Upper lobe of right lung (tissue), 1 donor: ENCODE data around the gene IP6K3. TPM values are rescaled to one million over a fixed set of nuclear protein-coding genes. Genes with fewer than 3 reads are reported as not detected.

Experiments used
- ATAC-seq: fragments of 200-7000 bp; cut with Tn5 transposase; one replicate; pipeline ENCODE4 v1.9.1; 2020; ENCODE audit warnings: mild to moderate bottlenecking, moderate library complexity
- DNase-seq: peaks from one replicate; pipeline ENCODE4 v3.0.0-alpha.2; 2020
- H3K27ac ChIP-seq: fragments of 200-600 bp; one replicate; pipeline ENCODE4 v1.8.0; 2022
- H3K27me3 ChIP-seq: fragments of 200-600 bp; one replicate; pipeline ENCODE4 v1.8.0; 2022; ENCODE audit warnings: mild to moderate bottlenecking
- H3K36me3 ChIP-seq: fragments of 200-600 bp; one replicate; pipeline ENCODE4 v1.8.0; 2022
- H3K4me1 ChIP-seq: fragments of 200-600 bp; one replicate; pipeline ENCODE4 v1.8.0; 2022
- H3K4me3 ChIP-seq: fragments of 200-600 bp; one replicate; pipeline ENCODE4 v1.8.0; 2022; ENCODE audit warnings: mild to moderate bottlenecking
- H3K9me3 ChIP-seq: fragments of 200-600 bp; one replicate; pipeline ENCODE4 v1.8.0; 2022
- intact Hi-C: fragments of 100-400 bp; cut with DNase I; formaldehyde crosslinking; loops from one replicate; pipeline ENCODE4 v1.11.0; 2022
- total RNA-seq: library from RNA; stranded (reverse); fragmentation: NEBNext Ultra II Directional; extraction: Animal tissue kit (Norgen Biotek cat#: 25700); gene quantifications from one replicate; pipeline ENCODE4 v1.2.1, GENCODE V29; 2021
- TF ChIP-seq, protein P1 (sequence below): fragments of 200-600 bp; IDR thresholded peaks from one replicate; pipeline ENCODE4 v1.8.0; 2022; ENCODE audit warnings: antibody characterized with exemption
- donor health status: DM: no; HTN: yes; CAD: no; lungs with severe emphysema.

Gene IP6K3
- total RNA-seq, 1 donor from 2014 or later, result 4.6 TPM

- DNase-seq (no peak), ATAC-seq (peak; percentile 16)
- Histone ChIP-seq H3K9me3 (no peaks in the 10 kb centered on the region), H3K4me1 (peaks cover 11% of the 10 kb centered on the region), H3K27ac (peak overlapping the region; percentile 84), H3K36me3 (no peaks in the 10 kb centered on the region), H3K27me3 (no peaks in the 10 kb centered on the region), H3K4me3 (peak overlapping the region; percentile 48)
- intact Hi-C loops, result no loop called here
- TF ChIP-seq, protein P1, sequence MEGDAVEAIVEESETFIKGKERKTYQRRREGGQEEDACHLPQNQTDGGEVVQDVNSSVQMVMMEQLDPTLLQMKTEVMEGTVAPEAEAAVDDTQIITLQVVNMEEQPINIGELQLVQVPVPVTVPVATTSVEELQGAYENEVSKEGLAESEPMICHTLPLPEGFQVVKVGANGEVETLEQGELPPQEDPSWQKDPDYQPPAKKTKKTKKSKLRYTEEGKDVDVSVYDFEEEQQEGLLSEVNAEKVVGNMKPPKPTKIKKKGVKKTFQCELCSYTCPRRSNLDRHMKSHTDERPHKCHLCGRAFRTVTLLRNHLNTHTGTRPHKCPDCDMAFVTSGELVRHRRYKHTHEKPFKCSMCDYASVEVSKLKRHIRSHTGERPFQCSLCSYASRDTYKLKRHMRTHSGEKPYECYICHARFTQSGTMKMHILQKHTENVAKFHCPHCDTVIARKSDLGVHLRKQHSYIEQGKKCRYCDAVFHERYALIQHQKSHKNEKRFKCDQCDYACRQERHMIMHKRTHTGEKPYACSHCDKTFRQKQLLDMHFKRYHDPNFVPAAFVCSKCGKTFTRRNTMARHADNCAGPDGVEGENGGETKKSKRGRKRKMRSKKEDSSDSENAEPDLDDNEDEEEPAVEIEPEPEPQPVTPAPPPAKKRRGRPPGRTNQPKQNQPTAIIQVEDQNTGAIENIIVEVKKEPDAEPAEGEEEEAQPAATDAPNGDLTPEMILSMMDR, result no peak
These were observed 587 bp downstream of the IP6K3 start for GRCh38 chr6:33746036-33746600.

DNA sequence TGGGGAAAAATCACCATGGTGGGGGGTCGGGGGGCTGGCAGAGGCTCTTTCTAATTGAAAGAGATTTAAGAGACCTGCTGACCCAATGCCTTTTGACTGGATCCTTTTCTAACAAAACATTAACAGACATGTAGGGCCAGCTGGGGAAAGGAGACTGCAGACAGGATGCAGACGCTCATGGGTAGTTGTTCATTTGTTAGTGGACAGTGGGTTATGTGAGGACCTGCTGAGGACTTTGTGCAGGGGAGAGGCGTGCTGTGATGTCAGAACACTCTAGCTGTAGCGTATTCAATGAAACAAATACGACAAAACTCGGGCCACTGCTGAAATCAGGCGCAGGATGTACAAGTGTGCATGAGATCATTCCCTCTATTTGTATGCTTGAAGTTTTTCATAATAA, 1.2 kb downstream of the IP6K3 start:
- TF ChIP-seq, protein P1, result no peak
- H3K4me3 ChIP-seq, result peak overlapping the region; percentile 48
- peaks cover 8% of the 10 kb centered on the region for H3K4me1 ChIP-seq
- intact Hi-C loops, result no loop called here
- no peaks in the 10 kb centered on the region for H3K27me3 ChIP-seq
- ATAC-seq (no peak), DNase-seq (no peak)
- peak overlapping the region; percentile 84 for H3K27ac ChIP-seq
- no peaks in the 10 kb centered on the region for H3K9me3 ChIP-seq
- H3K36me3 ChIP-seq, result no peaks in the 10 kb centered on the region

DNA sequence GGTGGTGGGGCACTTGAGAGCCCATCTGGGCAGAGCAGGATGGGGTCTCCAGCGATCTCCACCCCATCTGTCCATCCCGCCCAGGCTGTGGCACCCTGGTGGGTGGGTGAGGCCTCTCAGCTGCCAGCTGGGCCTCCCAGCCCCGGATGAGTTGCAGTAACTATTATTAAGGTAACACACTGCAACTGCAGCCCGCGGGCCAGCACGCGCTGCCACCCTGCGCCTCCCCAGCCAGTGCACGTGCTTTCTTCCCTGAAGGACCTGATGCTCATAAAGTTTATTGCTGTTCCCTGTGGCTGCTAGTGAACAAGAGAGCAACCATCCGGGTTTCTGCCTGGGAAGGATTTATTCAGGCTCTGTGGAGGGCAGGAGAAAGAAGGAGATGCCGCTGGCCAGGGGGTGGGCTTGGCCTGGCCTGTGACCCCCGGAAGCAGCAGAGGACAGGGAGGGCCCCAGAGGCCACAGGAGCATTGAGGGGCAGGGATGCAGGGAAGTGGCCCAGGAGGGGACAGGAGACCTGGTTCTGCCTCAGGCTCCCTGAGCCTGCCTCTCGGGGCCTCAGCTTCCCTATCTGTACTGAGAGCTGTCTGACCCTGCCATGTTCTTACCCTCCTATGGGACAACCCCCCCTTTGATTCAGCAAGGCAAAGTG, 1.7 kb downstream of the IP6K3 start:
- TF ChIP-seq, protein P1, result no peak
- Histone ChIP-seq H3K4me3 (peak overlapping the region; percentile 48), H3K36me3 (no peaks in the 10 kb centered on the region), H3K4me1 (peaks cover 11% of the 10 kb centered on the region), H3K27me3 (no peaks in the 10 kb centered on the region), H3K27ac (peak overlapping the region; percentile 84), H3K9me3 (no peaks in the 10 kb centered on the region)
- DNase-seq (no peak), ATAC-seq (no peak)
- intact Hi-C loops, result no loop called here

GRCh38 chr6:33744001-33744848, 2.5 kb downstream of the IP6K3 start:
- TF ChIP-seq, protein P1, result peak; percentile 86
- intact Hi-C loops, result no loop called here
- Histone ChIP-seq H3K4me3 (peak overlapping the region; percentile 48), H3K9me3 (no peaks in the 10 kb centered on the region), H3K27ac (peak overlapping the region; percentile 84), H3K4me1 (peaks cover 11% of the 10 kb centered on the region), H3K27me3 (no peaks in the 10 kb centered on the region), H3K36me3 (no peaks in the 10 kb centered on the region)
- peak; percentile 79 for ATAC-seq
- no peak for DNase-seq

DNA sequence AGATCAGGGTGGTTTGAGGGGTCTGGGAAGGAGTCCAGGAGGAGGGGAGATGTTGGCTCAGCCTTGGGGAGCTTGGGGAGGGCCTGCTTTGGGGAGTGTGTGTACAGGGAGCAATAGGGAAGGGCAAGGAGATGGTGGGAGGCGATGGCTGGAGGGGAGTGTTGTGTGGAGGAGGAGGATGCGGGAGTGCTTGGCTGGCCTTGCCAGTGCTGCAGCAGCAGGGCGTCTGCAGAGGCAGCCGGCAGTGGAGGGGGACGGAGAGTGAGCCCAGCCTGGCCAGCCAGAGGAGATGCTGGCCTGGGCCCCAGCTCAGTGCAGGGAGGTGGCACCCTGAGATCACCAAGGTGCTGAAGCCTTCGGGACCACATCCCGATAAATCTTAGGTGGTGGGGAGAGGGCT, 3.9 kb downstream of the IP6K3 start:
- Histone ChIP-seq H3K36me3 (no peaks in the 10 kb centered on the region), H3K27me3 (no peaks in the 10 kb centered on the region), H3K9me3 (no peaks in the 10 kb centered on the region), H3K4me1 (peaks cover 11% of the 10 kb centered on the region), H3K4me3 (no peak overlapping the region), H3K27ac (no peak overlapping the region)
- TF ChIP-seq, protein P1, result no peak
- intact Hi-C loops, result no loop called here
- DNase-seq (no peak), ATAC-seq (no peak)
